Measurements from ENCODE around the gene FAT1.

Gene FAT1

DNA sequence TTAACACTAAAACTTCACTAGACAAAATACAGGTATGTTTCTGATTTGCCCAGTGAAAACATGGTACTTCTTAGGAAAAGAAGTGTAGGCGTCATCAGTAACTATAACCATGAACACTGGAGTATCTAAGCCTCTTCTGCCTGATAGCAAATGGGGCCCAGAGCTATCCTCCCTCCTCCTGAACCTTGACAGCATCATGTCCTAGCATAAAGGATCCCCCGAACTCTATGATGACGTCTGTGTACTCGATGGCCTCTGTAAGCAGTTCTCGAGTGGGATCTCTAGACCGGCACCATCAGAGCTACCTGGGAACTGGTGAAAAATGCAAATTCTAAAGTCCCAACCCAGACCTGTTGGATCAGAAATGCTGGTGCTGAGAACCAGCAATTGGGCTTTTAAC, 132.0 kb downstream of the FAT1 start:
- no peak for TF ChIP-seq CTCF (IDR thresholded peaks at IDR 0.05; ENCODE audit: borderline replicate concordance, control extremely low read depth, extremely low read depth, insufficient read depth, missing control alignments)
- no peak for DNase-seq (ENCODE audit: low spot score)
- in situ Hi-C loops (cut with MboI; ENCODE audit: low sequenced_read_pairs, unreplicated experiment) = loop anchor here (25.0 kb wide), 1 partner anchor 304 kb away; no protein-coding TSS in a partner anchor

DNA sequence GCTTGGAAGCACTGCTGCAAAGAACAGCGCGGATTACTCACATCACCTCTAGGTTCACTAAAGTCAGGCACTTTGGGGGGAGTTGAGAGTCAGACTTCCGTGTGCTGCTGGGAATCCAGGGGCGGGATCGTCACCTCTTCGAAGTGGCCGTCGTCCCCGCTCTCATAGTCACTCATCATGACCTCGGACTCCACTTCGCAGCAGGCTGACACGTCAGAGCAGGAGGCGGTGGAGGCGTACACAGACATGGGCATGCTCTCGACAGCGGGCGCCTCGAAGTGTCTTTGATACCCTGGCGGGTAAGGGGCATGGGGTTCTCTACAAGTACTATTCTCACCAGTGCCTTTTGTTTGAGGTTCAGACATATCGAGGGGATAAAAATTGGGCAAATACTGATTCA, 135.2 kb downstream of the FAT1 start:
- in situ Hi-C loops (cut with MboI; ENCODE audit: low sequenced_read_pairs, unreplicated experiment) = loop anchor here (25.0 kb wide), 1 partner anchor 301 kb away; no protein-coding TSS in a partner anchor
- TF ChIP-seq CTCF (IDR thresholded peaks at IDR 0.05; ENCODE audit: borderline replicate concordance, control extremely low read depth, extremely low read depth, insufficient read depth, missing control alignments) = no peak
- no peak for DNase-seq (ENCODE audit: low spot score)

DNA sequence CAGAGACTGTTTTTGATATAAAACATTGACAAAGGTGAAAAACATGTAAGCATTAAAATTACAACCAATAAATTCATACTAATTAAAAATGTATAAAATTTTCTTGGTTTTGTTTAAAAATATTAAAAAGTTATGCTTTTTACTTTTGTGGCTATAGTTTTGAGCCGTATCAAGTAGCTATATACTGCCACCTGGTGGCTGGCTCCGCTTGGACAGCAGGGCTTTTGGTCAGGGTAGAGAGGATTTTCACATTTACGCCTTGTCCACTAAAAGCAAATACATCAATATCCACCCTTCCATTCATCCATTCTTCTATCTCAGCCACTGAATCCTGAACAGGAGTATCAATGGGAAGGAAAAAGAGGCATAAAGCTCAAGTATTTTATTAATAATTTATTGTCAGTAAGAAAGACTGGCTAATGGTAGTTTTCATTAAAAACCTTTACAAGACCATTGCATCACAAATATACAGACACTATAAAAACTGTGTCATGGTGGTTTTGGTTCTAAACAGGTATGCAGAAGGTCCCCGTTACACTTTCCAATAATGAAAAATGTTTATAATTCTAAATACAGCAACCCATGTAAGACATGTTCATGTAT, 136.1 kb downstream of the FAT1 start:
- in situ Hi-C loops (cut with MboI; ENCODE audit: low sequenced_read_pairs, unreplicated experiment) = loop anchor here (25.0 kb wide), 1 partner anchor 300 kb away; no protein-coding TSS in a partner anchor
- TF ChIP-seq CTCF (IDR thresholded peaks at IDR 0.05; ENCODE audit: borderline replicate concordance, control extremely low read depth, extremely low read depth, insufficient read depth, missing control alignments) = peak; percentile 83
- peak; percentile 49 for DNase-seq (ENCODE audit: low spot score)

DNA sequence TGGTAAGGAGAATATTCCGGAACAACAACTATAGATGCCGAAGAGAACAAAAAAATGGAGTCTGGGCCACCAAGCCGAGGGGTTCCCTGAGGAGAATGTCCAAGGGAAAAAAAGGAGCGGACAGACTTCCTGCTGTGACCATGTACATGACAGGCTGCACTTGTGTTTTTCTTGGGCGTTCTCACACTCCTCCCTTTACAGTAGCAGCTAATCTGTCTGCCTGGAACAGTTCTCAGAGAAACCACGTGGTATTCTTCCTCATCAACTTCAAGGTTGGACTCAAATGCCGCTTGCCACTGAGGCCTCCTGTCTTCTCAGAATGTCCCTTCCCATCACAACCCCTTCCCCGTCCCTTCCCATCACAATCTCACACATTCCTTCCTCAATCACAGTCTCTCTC, 137.5 kb downstream of the FAT1 start:
- no peak for DNase-seq (ENCODE audit: low spot score)
- in situ Hi-C loops (cut with MboI; ENCODE audit: low sequenced_read_pairs, unreplicated experiment) = loop anchor here (25.0 kb wide), 1 partner anchor 299 kb away; no protein-coding TSS in a partner anchor
- TF ChIP-seq CTCF (IDR thresholded peaks at IDR 0.05; ENCODE audit: borderline replicate concordance, control extremely low read depth, extremely low read depth, insufficient read depth, missing control alignments) = no peak

GRCh38 chr4:186584912-186585311, 138.7 kb downstream of the FAT1 start:
- no peak for DNase-seq (ENCODE audit: low spot score)
- no peak for TF ChIP-seq CTCF (IDR thresholded peaks at IDR 0.05; ENCODE audit: borderline replicate concordance, control extremely low read depth, extremely low read depth, insufficient read depth, missing control alignments)
- in situ Hi-C loops (cut with MboI; ENCODE audit: low sequenced_read_pairs, unreplicated experiment) = loop anchor here (25.0 kb wide), 1 partner anchor 298 kb away; no protein-coding TSS in a partner anchor

- in situ Hi-C loops (cut with MboI; ENCODE audit: low sequenced_read_pairs, unreplicated experiment) = loop anchor here (25.0 kb wide), 1 partner anchor 294 kb away; no protein-coding TSS in a partner anchor
- no peak for DNase-seq (ENCODE audit: low spot score)
- TF ChIP-seq CTCF (IDR thresholded peaks at IDR 0.05; ENCODE audit: borderline replicate concordance, control extremely low read depth, extremely low read depth, insufficient read depth, missing control alignments) = no peak
Observed at GRCh38 chr4:186581421-186581820, 142.2 kb downstream of the FAT1 start.

Measured in GM13976 (cell line).